MM.1S (cell line): ENCODE measurements around the gene PLEKHA5.

ENCODE experiments used
- DNase-seq: peaks from one replicate; pipeline ENCODE4 v3.0.0-alpha.2; 2015
- H2AFZ ChIP-seq: fragments of 300-600 bp; sonication (generic); 2 replicates; pipeline ENCODE4 v1.6.0; 2016; ENCODE audit warnings: antibody characterized with exemption, low read length
- H3F3A ChIP-seq: fragments of 300-600 bp; sonication (generic); 2 replicates; pipeline ENCODE4 v1.6.1; 2016; ENCODE audit warnings: mild to moderate bottlenecking, antibody characterized with exemption, low read length, moderate library complexity, mixed read lengths; ENCODE audit not compliant: insufficient read depth
- H3K27ac ChIP-seq: fragments of 300-600 bp; sonication (generic); 2 replicates; pipeline ENCODE4 v1.5.1; 2016; ENCODE audit warnings: mild to moderate bottlenecking, low read length
- H3K27me3 ChIP-seq: fragments of 300-600 bp; sonication (generic); replicated peaks from 2 replicates; pipeline ENCODE4 v1.6.0; 2016; ENCODE audit warnings: low read length; ENCODE audit not compliant: insufficient read depth
- H3K36me3 ChIP-seq: fragments of 300-600 bp; sonication (generic); replicated peaks from 2 replicates; pipeline ENCODE4 v1.6.1; 2016; ENCODE audit warnings: mild to moderate bottlenecking, low read length, mixed read lengths; ENCODE audit not compliant: insufficient read depth
- H3K4me1 ChIP-seq: fragments of 300-600 bp; sonication (generic); 2 replicates; pipeline ENCODE4 v1.6.1; 2016; ENCODE audit warnings: low read length, mixed read lengths
- H3K4me2 ChIP-seq: fragments of 300-600 bp; sonication (generic); 2 replicates; pipeline ENCODE4 v1.6.0; 2016; ENCODE audit warnings: low read depth, low read length
- H3K4me3 ChIP-seq: fragments of 300-600 bp; sonication (generic); 2 replicates; pipeline ENCODE4 v1.5.1; 2016; ENCODE audit warnings: low read length, mixed read lengths
- H3K79me2 ChIP-seq: fragments of 300-600 bp; sonication (generic); 2 replicates; pipeline ENCODE4 v1.6.1; 2016; ENCODE audit warnings: mixed run types, low read length, mixed read lengths
- H3K9ac ChIP-seq: fragments of 300-600 bp; sonication (generic); 2 replicates; pipeline ENCODE4 v1.6.1; 2016; ENCODE audit warnings: low read length, mixed read lengths
- H3K9me2 ChIP-seq: fragments of 300-600 bp; sonication (generic); replicated peaks from 2 replicates; pipeline ENCODE4 v1.6.1; 2016; ENCODE audit warnings: mild to moderate bottlenecking, low read length, mixed read lengths; ENCODE audit not compliant: insufficient read depth
- H3K9me3 ChIP-seq: fragments of 300-600 bp; sonication (generic); replicated peaks from 2 replicates; pipeline ENCODE4 v1.6.1; 2016; ENCODE audit warnings: mild to moderate bottlenecking, low read length, mixed read lengths; ENCODE audit not compliant: insufficient read depth
- H4K20me1 ChIP-seq: fragments of 300-600 bp; sonication (generic); 2 replicates; pipeline ENCODE4 v1.6.1; 2016; ENCODE audit warnings: mild to moderate bottlenecking, low read length, moderate library complexity, mixed read lengths; ENCODE audit not compliant: insufficient read depth
- EZH2 ChIP-seq: fragments of 300-600 bp; sonication (generic); optimal IDR thresholded peaks from 2 replicates; pipeline ENCODE3; 2017; ENCODE audit warnings: low read depth, mild to moderate bottlenecking, antibody characterized with exemption, low read length, mixed read lengths
- EZH2phosphoT487 ChIP-seq: fragments of 300-600 bp; sonication (generic); IDR thresholded peaks from 2 replicates; pipeline ENCODE4 v1.6.1; 2018; ENCODE audit warnings: antibody characterized with exemption, low read length
- TF ChIP-seq, protein P1 (sequence below): fragments of 300-600 bp; sonication (generic); IDR thresholded peaks from 2 replicates; pipeline ENCODE4 v1.5.1; 2016; ENCODE audit warnings: antibody characterized with exemption, low read length, mixed read lengths

Gene PLEKHA5

DNA sequence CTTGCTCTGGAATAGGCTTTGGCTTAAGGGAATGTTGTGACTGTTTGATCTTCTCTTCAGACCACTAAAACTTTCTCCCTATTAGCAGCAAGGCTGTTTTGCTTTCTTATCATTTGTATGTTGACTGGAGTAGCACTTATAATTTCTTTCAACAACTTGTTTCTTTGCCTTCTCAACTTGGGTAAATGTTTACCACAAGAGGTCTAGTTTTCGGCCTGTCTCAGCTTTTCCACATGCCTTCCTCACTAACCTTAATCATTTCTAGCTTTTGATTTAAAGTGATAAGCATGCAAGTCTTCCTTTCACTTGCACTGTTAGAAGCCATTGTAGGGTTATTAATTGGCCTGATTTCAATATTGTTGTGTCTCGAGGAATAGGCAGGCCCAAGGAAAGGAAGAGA lies 183.1 kb downstream of the PLEKHA5 start:
- H3K9ac ChIP-seq, result no peak overlapping the region
- no peak for DNase-seq
- H4K20me1 ChIP-seq, result no peaks in the 10 kb centered on the region
- H3K4me1 ChIP-seq, result no peaks in the 10 kb centered on the region
- H2AFZ ChIP-seq, result no peak overlapping the region
- no peaks in the 10 kb centered on the region for H3K27me3 ChIP-seq
- no peaks in the 10 kb centered on the region for H3F3A ChIP-seq
- TF ChIP-seq, protein P1, sequence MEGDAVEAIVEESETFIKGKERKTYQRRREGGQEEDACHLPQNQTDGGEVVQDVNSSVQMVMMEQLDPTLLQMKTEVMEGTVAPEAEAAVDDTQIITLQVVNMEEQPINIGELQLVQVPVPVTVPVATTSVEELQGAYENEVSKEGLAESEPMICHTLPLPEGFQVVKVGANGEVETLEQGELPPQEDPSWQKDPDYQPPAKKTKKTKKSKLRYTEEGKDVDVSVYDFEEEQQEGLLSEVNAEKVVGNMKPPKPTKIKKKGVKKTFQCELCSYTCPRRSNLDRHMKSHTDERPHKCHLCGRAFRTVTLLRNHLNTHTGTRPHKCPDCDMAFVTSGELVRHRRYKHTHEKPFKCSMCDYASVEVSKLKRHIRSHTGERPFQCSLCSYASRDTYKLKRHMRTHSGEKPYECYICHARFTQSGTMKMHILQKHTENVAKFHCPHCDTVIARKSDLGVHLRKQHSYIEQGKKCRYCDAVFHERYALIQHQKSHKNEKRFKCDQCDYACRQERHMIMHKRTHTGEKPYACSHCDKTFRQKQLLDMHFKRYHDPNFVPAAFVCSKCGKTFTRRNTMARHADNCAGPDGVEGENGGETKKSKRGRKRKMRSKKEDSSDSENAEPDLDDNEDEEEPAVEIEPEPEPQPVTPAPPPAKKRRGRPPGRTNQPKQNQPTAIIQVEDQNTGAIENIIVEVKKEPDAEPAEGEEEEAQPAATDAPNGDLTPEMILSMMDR, result no peak
- TF ChIP-seq EZH2 (no peak), EZH2phosphoT487 (no peak)
- no peak overlapping the region for H3K4me2 ChIP-seq
- no peak overlapping the region for H3K27ac ChIP-seq
- H3K36me3 ChIP-seq, result no peaks in the 10 kb centered on the region
- no peak overlapping the region for H3K4me3 ChIP-seq
- no peaks in the 10 kb centered on the region for H3K9me2 ChIP-seq
- no peaks in the 10 kb centered on the region for H3K79me2 ChIP-seq
- H3K9me3 ChIP-seq, result no peaks in the 10 kb centered on the region

DNA sequence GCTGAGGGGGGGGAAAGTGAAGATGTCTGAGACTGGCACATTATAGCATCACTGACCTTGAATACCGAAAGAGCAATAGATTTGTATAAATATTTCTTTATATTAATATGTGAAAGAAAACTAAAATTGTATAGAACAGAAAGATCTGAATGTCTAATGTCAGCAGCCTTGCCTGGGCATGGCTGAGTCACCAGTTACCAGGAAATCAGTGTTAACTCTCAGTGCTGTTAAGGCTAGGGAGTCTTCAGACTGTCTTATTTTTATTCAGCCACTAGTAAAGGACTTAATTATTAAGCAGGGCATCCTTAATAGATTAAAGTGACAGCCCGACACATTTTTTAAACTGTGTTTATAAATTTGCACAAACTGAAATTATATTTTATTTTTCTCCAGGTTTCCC lies 186.9 kb downstream of the PLEKHA5 start:
- TF ChIP-seq, protein P1, result no peak
- TF ChIP-seq EZH2phosphoT487, result no peak
- TF ChIP-seq EZH2, result no peak
- no peak for DNase-seq
- Histone ChIP-seq H3K4me3 (no peak overlapping the region), H3K27me3 (no peaks in the 10 kb centered on the region), H4K20me1 (no peaks in the 10 kb centered on the region), H3K4me2 (no peak overlapping the region), H2AFZ (no peak overlapping the region), H3K36me3 (no peaks in the 10 kb centered on the region), H3K4me1 (no peaks in the 10 kb centered on the region), H3K9ac (no peak overlapping the region), H3K79me2 (no peaks in the 10 kb centered on the region), H3K9me2 (no peaks in the 10 kb centered on the region), H3K27ac (no peak overlapping the region), H3K9me3 (no peaks in the 10 kb centered on the region), H3F3A (no peaks in the 10 kb centered on the region)

DNA sequence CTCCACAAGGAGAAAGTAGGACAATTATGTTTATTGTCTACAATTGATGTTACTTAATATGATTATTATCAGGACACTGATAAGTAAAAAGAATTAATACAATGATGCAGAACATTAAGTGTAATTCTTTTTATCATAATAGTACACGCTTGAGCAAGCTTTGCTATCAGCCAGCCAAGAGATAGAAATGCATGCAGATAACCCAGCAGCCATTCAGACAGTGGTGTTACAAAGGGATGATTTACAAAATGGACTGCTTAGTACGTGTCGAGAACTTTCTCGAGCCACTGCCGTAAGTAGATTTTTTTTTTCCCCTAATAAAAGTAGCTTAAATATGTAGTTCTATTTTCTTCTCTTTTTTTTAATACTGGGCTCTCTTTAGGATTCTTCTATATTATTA lies 192.8 kb downstream of the PLEKHA5 start:
- DNase-seq, result no peak
- Histone ChIP-seq H3K4me1 (no peaks in the 10 kb centered on the region), H3K79me2 (no peaks in the 10 kb centered on the region), H3K27ac (no peak overlapping the region), H4K20me1 (no peaks in the 10 kb centered on the region), H3K4me3 (no peak overlapping the region), H3K9me3 (no peaks in the 10 kb centered on the region), H3K9ac (no peak overlapping the region), H3K36me3 (no peaks in the 10 kb centered on the region), H3K4me2 (no peak overlapping the region), H3F3A (no peaks in the 10 kb centered on the region), H3K9me2 (no peaks in the 10 kb centered on the region), H2AFZ (no peak overlapping the region), H3K27me3 (no peaks in the 10 kb centered on the region)
- TF ChIP-seq, protein P1, result no peak
- TF ChIP-seq EZH2, result no peak
- no peak for TF ChIP-seq EZH2phosphoT487
